Effector memory CD4-positive, alpha-beta T cell (primary cell): ENCODE results near the gene ALKBH5.

ENCODE experiments used
- DNase-seq, 3 donors: peaks; one replicate each; pipeline ENCODE4 v3.0.0-alpha.2; 2020
- H3K27ac ChIP-seq: 2 replicates; pipeline ENCODE4 v1.7.0; 2013; ENCODE audit warnings: mild to moderate bottlenecking, low read length, moderate library complexity; ENCODE audit not compliant: insufficient read depth, poor library complexity, severe bottlenecking
- H3K27me3 ChIP-seq: replicated peaks from 2 replicates; pipeline ENCODE4 v1.7.0; 2013; ENCODE audit warnings: mild to moderate bottlenecking, low read length; ENCODE audit not compliant: insufficient read depth, control insufficient read depth, poor library complexity, severe bottlenecking
- H3K36me3 ChIP-seq: 2 replicates; pipeline ENCODE4 v1.7.0; 2013; ENCODE audit warnings: mild to moderate bottlenecking, low read length, moderate library complexity; ENCODE audit not compliant: control insufficient read depth, insufficient read depth
- H3K4me1 ChIP-seq: 2 replicates; pipeline ENCODE4 v1.7.0; 2013; ENCODE audit warnings: low read length, mild to moderate bottlenecking; ENCODE audit not compliant: control insufficient read depth, insufficient read depth, poor library complexity, severe bottlenecking
- H3K4me3 ChIP-seq: 2 replicates; pipeline ENCODE4 v1.7.0; 2013; ENCODE audit warnings: low read length, low read depth, mild to moderate bottlenecking; ENCODE audit not compliant: insufficient read depth, poor library complexity, severe bottlenecking
- H3K9me3 ChIP-seq: 2 replicates; pipeline ENCODE4 v1.7.0; 2013; ENCODE audit warnings: mild to moderate bottlenecking, low read length, moderate library complexity; ENCODE audit not compliant: control insufficient read depth

Gene ALKBH5

DNA sequence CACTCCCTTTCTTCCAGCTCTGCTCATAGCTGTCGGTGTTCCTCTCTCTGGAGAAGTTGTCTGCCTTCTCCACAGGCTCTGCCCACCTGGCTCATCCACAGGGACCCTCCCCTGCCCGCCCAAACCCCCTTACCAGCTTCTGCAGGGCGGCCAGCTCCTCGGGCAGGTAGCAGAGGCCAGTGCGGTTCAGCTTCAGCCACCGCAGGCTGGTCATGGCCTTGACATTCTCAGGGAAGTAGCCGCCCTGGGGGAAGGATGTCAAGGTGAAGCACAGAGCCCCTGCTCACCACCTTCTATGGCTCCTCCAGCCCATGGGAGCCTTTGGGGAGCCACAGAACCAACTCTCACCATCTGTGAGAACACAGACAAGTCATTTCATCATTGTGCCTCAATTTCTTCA lies 73.1 kb downstream of the ALKBH5 start:
- no peaks in the 10 kb centered on the region for H3K27me3 ChIP-seq
- no peaks in the 10 kb centered on the region for H3K9me3 ChIP-seq
- peaks cover 42% of the 10 kb centered on the region for H3K36me3 ChIP-seq
- H3K4me1 ChIP-seq, result peaks cover 36% of the 10 kb centered on the region
- peak overlapping the region; percentile 82 for H3K27ac ChIP-seq
- H3K4me3 ChIP-seq, result peak overlapping the region; percentile 89
- no peak for DNase-seq

- H3K9me3 ChIP-seq, result no peaks in the 10 kb centered on the region
- H3K27me3 ChIP-seq, result no peaks in the 10 kb centered on the region
- peak in 1 of 3 donors; percentile 25 for DNase-seq
- peaks cover 37% of the 10 kb centered on the region for H3K4me1 ChIP-seq
- peak overlapping the region; percentile 89 for H3K4me3 ChIP-seq
- peak overlapping the region; percentile 82 for H3K27ac ChIP-seq
- peaks cover 35% of the 10 kb centered on the region for H3K36me3 ChIP-seq
These were observed 73.8 kb downstream of the ALKBH5 start for GRCh38 chr17:18257268-18257981.

DNA sequence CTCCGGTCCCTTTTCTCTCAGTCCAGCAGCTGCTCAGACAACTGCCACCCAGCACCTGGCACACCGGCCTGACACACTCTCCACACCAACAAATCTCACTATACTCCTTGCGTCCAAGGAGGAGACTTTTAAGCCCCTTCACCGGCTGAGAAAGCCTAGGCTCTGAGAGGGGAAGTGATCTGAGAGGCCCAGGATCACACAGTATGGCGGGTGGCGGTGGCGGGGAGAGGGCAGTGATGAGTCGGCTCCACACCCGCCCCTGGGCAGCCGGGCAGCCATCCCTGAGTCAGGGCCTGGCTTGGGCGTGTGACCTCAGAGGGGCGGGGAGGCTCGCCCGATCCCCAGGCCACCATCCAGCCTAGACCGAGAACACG lies 74.3 kb downstream of the ALKBH5 start:
- Histone ChIP-seq H3K4me1 (peaks cover 37% of the 10 kb centered on the region), H3K27me3 (no peaks in the 10 kb centered on the region)
- DNase-seq, result peak; percentile 16 to 27 (median 27)

GRCh38 chr17:18258356-18259038 lies 74.9 kb downstream of the ALKBH5 start, which contains the start of gene FLII:
TSS of gene FLII (minus strand) at chr17:18258738. CDS start at chr17:18258690, 48 bp downstream.
- Histone ChIP-seq H3K9me3 (no peaks in the 10 kb centered on the region), H3K4me1 (peaks cover 37% of the 10 kb centered on the region), H3K27me3 (no peaks in the 10 kb centered on the region), H3K36me3 (peaks cover 33% of the 10 kb centered on the region), H3K4me3 (peak within 1 kb of the TSS; percentile 89), H3K27ac (peak within 1 kb of the TSS; percentile 82)
- peak; percentile 11 to 46 (median 38) for DNase-seq

More for the DNA sequence above, 74.3 kb downstream of the ALKBH5 start:
- Histone ChIP-seq H3K27ac (peak overlapping the region; percentile 82), H3K36me3 (peaks cover 33% of the 10 kb centered on the region), H3K4me3 (peak overlapping the region; percentile 89), H3K9me3 (no peaks in the 10 kb centered on the region)
